SK-N-MC (cell line): ENCODE measurements around the gene MCF2.
"Not testable (repeated sequence)": the region's sequence is repeated elsewhere in the genome, so short reads cannot be mapped to it uniquely, and the experiment has no call there.

ENCODE experiments used
- DNase-seq: peaks from one replicate; pipeline ENCODE4 v3.0.0-alpha.2; 2011; ENCODE audit warnings: low read depth, low spot score
- H3K27ac ChIP-seq: fragments of 200-600 bp; sonication (generic); 2 replicates; pipeline ENCODE4 v1.5.1; 2016; ENCODE audit warnings: mixed run types
- H3K36me3 ChIP-seq: fragments of 200-600 bp; sonication (generic); 2 replicates; pipeline ENCODE4 v1.6.1; 2017; ENCODE audit warnings: antibody characterized with exemption, low read length, mixed read lengths; ENCODE audit not compliant: insufficient read depth
- H3K4me3 ChIP-seq: fragments of 200-600 bp; sonication (generic); 2 replicates; pipeline ENCODE4 v1.5.1; 2016
- H3K9ac ChIP-seq: fragments of 200-600 bp; sonication (generic); 2 replicates; pipeline ENCODE4 v1.8.0; 2017; ENCODE audit warnings: mixed run types, mixed read lengths; ENCODE audit not compliant: insufficient read length
- H3K9me3 ChIP-seq: fragments of 200-600 bp; sonication (generic); 2 replicates; pipeline ENCODE4 v1.6.1; 2017; ENCODE audit warnings: low read depth, mild to moderate bottlenecking, antibody characterized with exemption, low read length, moderate library complexity, mixed read lengths
- EZH2 ChIP-seq: fragments of 200-600 bp; sonication (generic); IDR thresholded peaks from one replicate; pipeline ENCODE4 v1.6.1; 2017; ENCODE audit warnings: antibody characterized with exemption
- FOXP2 ChIP-seq: optimal IDR thresholded peaks from 2 replicates; pipeline ENCODE3; 2011; ENCODE audit warnings: mild to moderate bottlenecking, moderate library complexity; ENCODE audit not compliant: insufficient read depth; ENCODE audit errors: extremely low read length, control extremely low read depth
- POLR2AphosphoS5 ChIP-seq: IDR thresholded peaks from 2 replicates; pipeline ENCODE4 v1.6.1; 2012; ENCODE audit warnings: mild to moderate bottlenecking, low read depth, low read length, borderline replicate concordance

Gene MCF2

DNA sequence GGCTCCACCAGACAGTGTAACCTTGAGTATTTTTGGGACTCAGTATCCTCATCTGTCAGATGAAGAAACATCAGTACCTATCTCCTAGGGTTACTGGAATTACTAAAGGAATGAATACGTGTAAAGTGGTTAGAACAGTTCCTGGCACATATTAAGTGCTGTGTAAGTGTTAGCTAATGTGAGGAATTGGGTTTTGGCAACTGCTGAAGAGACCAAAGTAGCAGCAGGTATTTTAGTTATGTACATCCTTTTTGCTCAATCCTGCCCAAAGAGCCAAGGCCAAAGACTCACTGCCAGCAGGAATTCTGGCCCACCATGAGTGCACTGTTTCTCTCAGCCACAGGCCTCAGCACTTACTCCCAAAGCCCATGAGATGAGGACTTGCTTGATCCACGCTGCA, 16.7 kb upstream of the MCF2 start:
- H3K36me3 ChIP-seq, result 0 out of 2 replicates have a peak, but pooled peaks cover 6% of the 10 kb centered on the region
- no peak overlapping the region for H3K9ac ChIP-seq
- no peak for DNase-seq
- no peaks in the 10 kb centered on the region for H3K9me3 ChIP-seq
- no peak overlapping the region for H3K4me3 ChIP-seq
- no peak for TF ChIP-seq EZH2
- TF ChIP-seq FOXP2, result no peak
- no peak for TF ChIP-seq POLR2AphosphoS5
- no peak overlapping the region for H3K27ac ChIP-seq

DNA sequence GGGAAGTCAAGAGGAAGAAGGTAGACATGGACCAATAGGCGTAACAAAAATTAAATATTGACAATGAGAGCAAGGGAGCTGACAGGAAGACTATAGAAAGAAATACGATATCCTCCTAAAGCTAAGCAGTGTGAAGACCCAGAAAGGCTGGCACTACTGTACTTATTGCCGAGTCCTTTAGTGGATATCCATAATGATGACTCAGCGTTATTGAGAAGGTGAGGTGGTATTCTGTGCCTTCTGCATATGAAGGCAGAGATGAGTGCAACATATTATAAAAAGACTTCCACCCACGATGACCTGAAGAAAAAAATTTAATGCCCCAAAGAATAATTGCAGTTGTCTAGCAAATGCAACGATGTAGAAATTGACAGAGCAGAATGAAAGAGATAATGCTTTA, 13.0 kb upstream of the MCF2 start:
- no peak overlapping the region for H3K4me3 ChIP-seq
- H3K9ac ChIP-seq, result no peak overlapping the region
- H3K27ac ChIP-seq, result no peak overlapping the region
- no peak for DNase-seq
- no peak for TF ChIP-seq POLR2AphosphoS5
- no peak for TF ChIP-seq EZH2
- TF ChIP-seq FOXP2, result no peak
- no peaks in the 10 kb centered on the region for H3K36me3 ChIP-seq
- no peaks in the 10 kb centered on the region for H3K9me3 ChIP-seq

DNA sequence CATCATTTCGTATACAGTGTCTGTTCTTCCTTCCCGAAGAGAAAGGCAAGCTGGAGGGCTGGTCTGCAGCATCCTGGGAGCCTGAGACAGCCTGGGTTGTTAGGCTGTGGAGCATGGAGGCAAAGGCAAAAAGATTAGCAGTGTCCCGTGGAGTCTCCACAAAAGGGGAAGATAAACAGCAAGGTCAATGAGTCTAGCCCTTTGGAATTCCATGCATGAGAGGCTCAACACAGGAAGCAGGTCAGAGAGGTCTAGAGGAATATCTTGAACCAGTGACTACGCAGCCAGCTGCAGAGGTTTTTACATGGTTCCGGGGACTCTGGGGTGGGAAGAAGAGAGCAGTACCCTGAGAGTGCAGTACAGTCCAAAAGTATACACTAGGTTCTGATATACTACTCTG, 12.2 kb upstream of the MCF2 start:
- no peak overlapping the region for H3K4me3 ChIP-seq
- no peaks in the 10 kb centered on the region for H3K9me3 ChIP-seq
- H3K36me3 ChIP-seq, result no peaks in the 10 kb centered on the region
- H3K27ac ChIP-seq, result no peak overlapping the region
- TF ChIP-seq POLR2AphosphoS5 (no peak), FOXP2 (no peak)
- no peak for DNase-seq
- H3K9ac ChIP-seq, result no peak overlapping the region

DNA sequence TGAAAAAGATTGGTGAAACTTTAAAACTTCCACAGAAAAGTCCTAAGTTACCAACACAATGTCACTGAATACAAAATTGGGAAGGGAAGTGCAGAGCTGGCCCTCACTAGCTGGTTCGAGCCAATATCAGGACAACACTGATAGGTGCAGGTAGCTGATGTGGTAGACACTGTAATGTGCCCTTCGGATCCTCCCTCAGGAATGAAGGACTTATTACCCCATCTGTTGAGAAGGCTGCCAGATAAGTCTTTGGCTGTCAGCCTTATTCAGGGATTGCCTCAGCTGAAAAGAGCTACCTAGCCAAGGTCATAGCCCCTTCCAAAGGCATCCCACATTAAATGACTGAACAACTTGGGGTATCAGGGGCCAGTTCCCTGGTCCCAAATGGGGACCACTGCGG, 5.3 kb downstream of the MCF2 start:
- TF ChIP-seq POLR2AphosphoS5 (no peak), FOXP2 (no peak), EZH2 (no peak)
- no peak for DNase-seq
- Histone ChIP-seq H3K4me3 (no peak overlapping the region), H3K27ac (no peak overlapping the region), H3K9me3 (no peaks in the 10 kb centered on the region), H3K9ac (no peak overlapping the region), H3K36me3 (no peaks in the 10 kb centered on the region)

DNA sequence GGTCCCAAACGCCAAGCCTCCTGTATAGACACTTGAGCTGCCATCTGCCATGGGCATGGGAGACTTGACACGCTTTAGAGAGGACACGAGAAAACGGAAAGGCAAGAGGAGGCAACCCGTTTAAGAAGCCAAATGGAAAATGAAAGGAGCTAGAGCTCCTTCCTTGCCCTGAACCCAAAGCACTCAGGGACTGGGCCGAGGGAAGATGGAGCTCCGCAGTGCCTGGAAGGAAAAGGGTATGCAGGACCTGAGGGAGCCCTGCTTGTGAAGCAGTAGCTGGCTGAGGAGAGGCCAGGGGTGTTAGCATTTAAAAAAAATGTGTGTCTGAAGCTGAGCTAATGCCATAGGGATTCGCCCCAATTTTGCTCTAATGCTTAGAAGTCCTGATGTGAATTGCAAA, 15.1 kb downstream of the MCF2 start:
- no peak for TF ChIP-seq EZH2
- TF ChIP-seq POLR2AphosphoS5, result no peak
- TF ChIP-seq FOXP2, result no peak
- DNase-seq, result no peak
- Histone ChIP-seq H3K4me3 (no peak overlapping the region), H3K9me3 (no peaks in the 10 kb centered on the region), H3K27ac (no peak overlapping the region), H3K36me3 (no peaks in the 10 kb centered on the region), H3K9ac (no peak overlapping the region)

DNA sequence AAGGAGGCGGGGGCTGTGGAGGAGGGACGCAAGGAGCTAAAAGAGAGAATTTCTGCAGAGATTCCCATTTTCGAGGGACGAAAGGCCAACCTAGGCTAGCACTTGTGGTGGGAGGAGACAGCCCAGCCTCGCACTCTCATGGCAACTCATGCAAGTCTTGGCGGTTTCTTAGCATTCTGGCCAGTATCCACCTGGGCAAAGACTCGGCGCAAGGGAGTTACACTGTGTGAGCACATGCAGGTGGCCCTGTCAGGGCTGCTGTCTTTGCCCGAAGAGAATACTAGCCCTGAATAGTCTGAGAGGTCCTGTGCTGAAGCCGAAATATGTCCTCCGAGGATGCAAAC, 15.5 kb downstream of the MCF2 start:
- H3K4me3 ChIP-seq, result no peak overlapping the region

DNA sequence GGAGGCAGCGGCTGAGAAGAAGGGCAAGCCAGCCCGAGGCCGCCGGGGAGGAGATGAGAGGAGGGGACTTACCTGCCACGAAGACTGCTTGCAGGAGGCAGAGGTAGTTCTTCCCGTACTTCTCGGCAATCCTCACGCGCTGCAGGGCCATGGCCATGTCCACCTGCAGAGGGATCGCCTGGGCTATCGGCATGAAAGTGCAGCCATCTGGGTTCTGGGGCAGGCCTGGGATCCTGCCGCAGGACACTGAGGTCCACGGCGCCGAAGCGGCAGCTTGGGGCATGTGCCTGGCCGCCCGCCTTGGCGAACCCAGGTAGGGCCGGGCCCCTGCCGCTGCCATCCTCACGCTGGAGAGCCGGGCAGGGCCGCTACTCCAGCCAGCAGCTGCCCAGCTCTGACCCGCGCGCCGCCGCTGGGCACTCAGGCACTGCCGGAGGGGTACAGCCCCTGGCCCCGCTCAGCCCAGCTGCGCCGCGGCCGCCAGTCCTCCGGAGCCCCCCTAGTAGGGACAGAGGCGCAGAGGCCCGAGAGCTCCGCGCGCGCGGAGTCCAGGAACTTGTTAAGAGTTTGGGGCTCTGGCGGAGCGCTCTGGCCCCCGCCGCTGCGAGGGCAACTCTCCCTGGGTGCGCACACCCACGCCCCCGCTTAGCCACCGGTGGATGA, 16.0 kb downstream of the MCF2 start:
- TF ChIP-seq FOXP2, result no peak
- TF ChIP-seq POLR2AphosphoS5, result no peak
- no peak for TF ChIP-seq EZH2
- no peak overlapping the region for H3K9ac ChIP-seq
- no peak for DNase-seq
- no peak overlapping the region for H3K4me3 ChIP-seq
- H3K36me3 ChIP-seq, result no peaks in the 10 kb centered on the region
- no peaks in the 10 kb centered on the region for H3K9me3 ChIP-seq
- no peak overlapping the region for H3K27ac ChIP-seq

More for the DNA sequence above, 15.5 kb downstream of the MCF2 start:
- no peak for DNase-seq
- Histone ChIP-seq H3K9me3 (no peaks in the 10 kb centered on the region), H3K36me3 (no peaks in the 10 kb centered on the region), H3K9ac (no peak overlapping the region), H3K27ac (no peak overlapping the region)
- TF ChIP-seq FOXP2, result no peak
- TF ChIP-seq EZH2, result no peak
- no peak for TF ChIP-seq POLR2AphosphoS5

DNA sequence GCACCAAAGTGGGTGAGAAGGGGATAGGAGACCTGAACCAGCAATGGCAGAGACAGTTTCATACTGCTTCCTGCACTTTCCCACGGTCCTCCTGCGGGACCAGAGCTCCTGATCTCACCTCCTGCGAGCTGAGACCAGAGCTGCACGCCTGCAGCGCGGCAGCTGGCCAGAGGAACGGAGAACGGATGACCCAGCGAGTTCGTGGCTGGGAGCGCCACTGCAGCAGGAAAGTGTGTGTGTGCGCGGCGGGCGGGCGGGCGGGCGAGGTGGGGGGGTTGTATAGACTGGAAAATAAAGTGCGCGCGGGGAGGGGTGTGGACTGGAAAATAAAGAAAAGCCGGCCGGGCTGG, 16.5 kb downstream of the MCF2 start:
- TF ChIP-seq EZH2 (no peak), FOXP2 (no peak), POLR2AphosphoS5 (no peak)
- no peak overlapping the region for H3K27ac ChIP-seq
- no peak overlapping the region for H3K9ac ChIP-seq
- H3K36me3 ChIP-seq, result no peaks in the 10 kb centered on the region
- no peak overlapping the region for H3K4me3 ChIP-seq
- DNase-seq, result no peak
- H3K9me3 ChIP-seq, result no peaks in the 10 kb centered on the region

DNA sequence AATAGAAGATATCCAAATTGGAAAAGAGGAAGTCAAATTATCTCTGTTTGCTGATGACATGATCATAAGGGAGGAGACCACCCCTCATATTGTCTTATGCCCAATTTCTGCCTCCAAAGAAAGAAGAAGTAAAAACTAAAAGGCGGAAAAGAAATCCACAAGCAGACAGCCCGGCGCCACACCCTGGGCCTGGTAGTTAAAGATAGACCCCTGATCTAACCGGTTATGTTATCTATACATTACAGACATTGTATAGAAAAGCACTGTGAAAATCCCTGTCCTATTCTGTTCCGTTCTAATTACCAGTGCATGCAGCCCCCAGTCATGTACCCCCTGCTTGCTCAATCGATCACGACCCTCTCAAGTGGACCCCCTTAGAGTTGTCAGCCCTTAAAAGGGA, 22.8 kb downstream of the MCF2 start:
- not testable (repeated sequence) for H3K27ac ChIP-seq, H3K36me3 ChIP-seq, DNase-seq, H3K4me3 ChIP-seq, H3K9me3 ChIP-seq, H3K9ac ChIP-seq
